ENCODE results near the gene WDTC1. TPM values are rescaled to one million over a fixed set of nuclear protein-coding genes. Genes with fewer than 3 reads are reported as not detected.

WDTC1 gene
- total and polyA plus RNA-seq, 9 donors: 20.2 to 43.9 (median 29.2) TPM

- no peak for DNase-seq
- H3K4me3 ChIP-seq: no peak overlapping the region
- H3K27me3 ChIP-seq: no peaks in the 10 kb centered on the region
- 84 to 92% (median 87%) methylated on average over 16 to 17 of the region's 17 CpGs for WGBS, 3 donors
- no peak overlapping the region for H3K27ac ChIP-seq
- H3K4me1 ChIP-seq (ENCODE audit: insufficient read depth): no peaks in the 10 kb centered on the region
- no peak for TF ChIP-seq POLR2A (IDR thresholded peaks at IDR 0.05)
- TF ChIP-seq EP300 (IDR thresholded peaks at IDR 0.05): no peak
- no peak for TF ChIP-seq CTCF (IDR thresholded peaks at IDR 0.05)
- intact Hi-C loops (cut with DNase I): no loop called here
- no peaks in the 10 kb centered on the region for H3K9me3 ChIP-seq
- no peaks in the 10 kb centered on the region for H3K36me3 ChIP-seq
Observed at GRCh38 chr1:27335506-27336422, 101.3 kb downstream of the WDTC1 start.

GRCh38 chr1:27336756-27337155 lies 102.3 kb downstream of the WDTC1 start:
- H3K4me3 ChIP-seq: no peak overlapping the region
- intact Hi-C loops (cut with DNase I): no loop called here
- whole genome bisulfite sequencing, 3 donors: 85 to 88% (median 87%) methylated on average over 5 of the region's 5 CpGs
- no peak for DNase-seq
- no peaks in the 10 kb centered on the region for H3K27me3 ChIP-seq
- no peaks in the 10 kb centered on the region for H3K9me3 ChIP-seq
- H3K36me3 ChIP-seq: no peaks in the 10 kb centered on the region
- H3K27ac ChIP-seq: no peak overlapping the region
- no peak for TF ChIP-seq CTCF (IDR thresholded peaks at IDR 0.05)
- no peak for TF ChIP-seq EP300 (IDR thresholded peaks at IDR 0.05)
- TF ChIP-seq POLR2A (IDR thresholded peaks at IDR 0.05): no peak
- H3K4me1 ChIP-seq (ENCODE audit: insufficient read depth): no peaks in the 10 kb centered on the region

- WGBS, 3 donors: 89% methylated on average over 6 of the region's 6 CpGs
- Histone ChIP-seq H3K4me3 (no peak overlapping the region), H3K36me3 (no peaks in the 10 kb centered on the region), H3K4me1 (ENCODE audit: insufficient read depth) (no peaks in the 10 kb centered on the region), H3K27ac (no peak overlapping the region), H3K9me3 (no peaks in the 10 kb centered on the region), H3K27me3 (no peaks in the 10 kb centered on the region)
- intact Hi-C loops (cut with DNase I): no loop called here
- no peak for TF ChIP-seq POLR2A (IDR thresholded peaks at IDR 0.05)
- TF ChIP-seq CTCF (IDR thresholded peaks at IDR 0.05): no peak
- no peak for TF ChIP-seq EP300 (IDR thresholded peaks at IDR 0.05)
- DNase-seq: no peak
Observed at GRCh38 chr1:27338751-27339150, 104.3 kb downstream of the WDTC1 start.

GRCh38 chr1:27339213-27339612 lies 104.8 kb downstream of the WDTC1 start:
- no peak overlapping the region for H3K27ac ChIP-seq
- no peaks in the 10 kb centered on the region for H3K36me3 ChIP-seq
- TF ChIP-seq POLR2A (IDR thresholded peaks at IDR 0.05) (no peak), CTCF (IDR thresholded peaks at IDR 0.05) (no peak), EP300 (IDR thresholded peaks at IDR 0.05) (no peak)
- intact Hi-C loops (cut with DNase I): no loop called here
- no peaks in the 10 kb centered on the region for H3K4me1 ChIP-seq (ENCODE audit: insufficient read depth)
- no peak overlapping the region for H3K4me3 ChIP-seq
- DNase-seq: no peak
- H3K9me3 ChIP-seq: no peaks in the 10 kb centered on the region
- WGBS, 3 donors: 59 to 63% (median 61%) methylated on average over 5 of the region's 5 CpGs
- no peaks in the 10 kb centered on the region for H3K27me3 ChIP-seq

All from ovary (tissue), 9 donors.